Stimulated activated CD4-positive, alpha-beta T cell treated with anti-CD3 and anti-CD28 coated beads, Interleukin-15, amount 100 ng/mL, for 24 hours (primary cell): ENCODE data around the gene HIC1.

Experiments used
- DNase-seq: peaks from one replicate; pipeline ENCODE4 v3.0.0-alpha.2; 2020

Gene HIC1

GRCh38 chr17:2060681-2061440 lies 6.0 kb downstream of the HIC1 start:
- DNase-seq: no peak

GRCh38 chr17:2061441-2061958 lies 6.6 kb downstream of the HIC1 start:
- no peak for DNase-seq

- DNase-seq: no peak
Measured at GRCh38 chr17:2062571-2063183, 7.8 kb downstream of the HIC1 start.

GRCh38 chr17:2063261-2064146 lies 8.6 kb downstream of the HIC1 start:
- no peak for DNase-seq

- no peak for DNase-seq
Measured at GRCh38 chr17:2064147-2064489, 9.2 kb downstream of the HIC1 start.

- no peak for DNase-seq
Measured at GRCh38 chr17:2064520-2064971, 9.6 kb downstream of the HIC1 start.

GRCh38 chr17:2064980-2065785 lies 10.3 kb downstream of the HIC1 start:
- peak; percentile 80 for DNase-seq

- DNase-seq: no peak
Measured at GRCh38 chr17:2065949-2066400, 11.1 kb downstream of the HIC1 start.

- DNase-seq: no peak
Measured at GRCh38 chr17:2067048-2067561, 12.2 kb downstream of the HIC1 start.

GRCh38 chr17:2067608-2068024 lies 12.7 kb downstream of the HIC1 start:
- DNase-seq: no peak

- DNase-seq: no peak
Measured at GRCh38 chr17:2068031-2068518, 13.2 kb downstream of the HIC1 start.

GRCh38 chr17:2068519-2069051 lies 13.7 kb downstream of the HIC1 start:
- DNase-seq: peak; percentile 54

GRCh38 chr17:2070241-2071023 lies 15.5 kb downstream of the HIC1 start:
- peak; percentile 85 for DNase-seq

GRCh38 chr17:2071024-2071385 lies 16.1 kb downstream of the HIC1 start:
- DNase-seq: no peak

- no peak for DNase-seq
Measured at GRCh38 chr17:2071455-2072281, 16.8 kb downstream of the HIC1 start.

GRCh38 chr17:2074919-2075318 lies 20.0 kb downstream of the HIC1 start:
- DNase-seq: no peak

GRCh38 chr17:2075336-2076086 lies 20.6 kb downstream of the HIC1 start:
- DNase-seq: no peak

GRCh38 chr17:2076087-2076984 lies 21.4 kb downstream of the HIC1 start:
- no peak for DNase-seq
